Body of pancreas (tissue), 4 donors: ENCODE results near the gene BRF1.

Experiments
- CTCF ChIP-seq, 7 experiments: fragments of 450-650 bp in 4 of 7; fragments of 200-600 bp in 3 of 7; sonication (generic) in 3 of 7; IDR thresholded peaks; one replicate each; pipeline ENCODE4 v1.5.1; 2016 to 2019; ENCODE audit warnings: antibody characterized with exemption in 7 of 7
- POLR2A ChIP-seq, 3 donors: fragments of 450-650 bp; IDR thresholded peaks; one replicate each; pipeline ENCODE4 v1.6.1; 2016; ENCODE audit warnings: antibody characterized with exemption in 3 of 3, mild to moderate bottlenecking in 2 of 3

DNA sequence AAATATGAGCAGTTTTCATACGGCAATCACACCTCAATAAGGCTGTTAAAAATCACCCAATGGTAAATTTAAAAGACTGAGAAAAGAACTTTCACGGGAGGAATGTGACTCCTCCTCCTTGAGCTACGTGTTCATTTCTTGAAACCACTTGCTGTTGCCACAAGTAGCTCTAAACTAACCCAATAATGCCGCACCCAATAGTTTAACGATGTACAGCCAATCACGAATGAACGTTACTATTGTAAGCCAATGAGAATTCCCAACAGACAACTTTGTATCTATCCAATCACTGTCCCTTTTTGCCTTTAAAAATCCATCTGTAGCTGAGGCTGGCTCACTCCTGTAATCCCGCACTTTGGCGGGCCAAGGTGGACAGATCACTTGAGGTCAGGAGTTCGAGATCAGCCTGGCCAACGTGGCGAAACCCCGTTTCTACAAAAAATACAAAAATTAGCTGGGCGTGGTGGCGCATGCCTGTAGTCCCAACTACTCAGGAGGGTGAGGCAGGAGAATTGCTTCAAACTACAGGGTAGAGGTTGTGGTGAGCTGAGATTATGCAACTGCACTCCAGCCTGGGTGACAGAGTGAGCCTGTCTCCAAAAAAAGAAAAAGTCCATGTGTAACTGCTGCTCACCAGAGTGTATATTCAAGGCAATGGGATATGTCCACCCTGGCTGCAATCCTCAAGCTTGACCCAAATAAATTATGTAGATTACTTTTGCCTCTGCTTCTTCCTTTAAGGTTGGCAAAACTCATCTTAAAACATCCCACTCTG is 76.8 kb downstream of the BRF1 start:
- TF ChIP-seq CTCF (IDR thresholded peaks at IDR 0.05), result no peak
- no peak for TF ChIP-seq POLR2A (IDR thresholded peaks at IDR 0.05)
